Measurements from ENCODE around the gene TMEM220.

- TF ChIP-seq USF2 (IDR thresholded peaks at IDR 0.05; ENCODE audit: borderline replicate concordance, low read depth, low read length) (no peak), PBX3 (IDR thresholded peaks at IDR 0.05; ENCODE audit: insufficient replicate concordance, low read depth, low read length) (no peak), YY1 (IDR thresholded peaks at IDR 0.05; ENCODE audit: low read depth, low read length) (no peak), PAX5 (IDR thresholded peaks at IDR 0.05; ENCODE audit: borderline replicate concordance, low read depth, low read length) (no peak), HCFC1 (IDR thresholded peaks at IDR 0.05; ENCODE audit: low read length) (no peak)
These were observed 48.1 kb upstream of the TMEM220 start for GRCh38 chr17:10777890-10778289.

Data from GM12878 (cell line).